ENCODE results near the gene ANGEL1.

DNA sequence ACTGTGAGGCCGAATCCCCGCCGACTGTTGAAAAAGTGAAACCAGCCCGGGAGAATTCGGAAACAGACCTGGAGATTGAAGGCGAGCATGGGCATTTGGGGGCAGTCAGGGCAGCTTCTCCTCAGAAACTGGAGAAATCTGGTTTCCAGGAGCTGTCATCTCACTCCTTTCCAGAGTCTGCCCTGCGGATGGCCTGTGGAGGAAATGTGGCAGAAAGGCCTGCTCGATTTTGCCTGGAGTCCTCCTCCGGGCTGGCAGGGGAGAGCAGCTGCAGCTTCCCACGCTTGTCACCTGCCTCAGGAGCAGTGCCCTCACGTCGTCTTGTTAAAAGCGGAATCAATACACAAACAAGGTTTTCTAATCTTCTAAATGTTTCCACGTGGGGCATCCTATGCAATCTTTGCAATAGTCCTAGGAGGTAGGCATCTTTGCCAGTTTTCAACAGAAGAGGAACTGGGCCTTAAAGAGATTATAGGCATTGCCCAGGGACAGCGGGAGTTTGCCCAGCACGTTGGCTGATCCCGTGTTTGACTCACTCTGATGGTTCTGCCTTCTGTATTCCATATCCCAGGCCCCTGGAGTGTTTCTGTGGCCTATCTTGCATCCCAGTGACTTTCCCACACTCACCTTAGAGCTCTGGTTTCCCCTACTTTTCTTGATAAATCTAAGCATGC lies 15.8 kb upstream of the ANGEL1 start:
- TF ChIP-seq, protein P1, sequence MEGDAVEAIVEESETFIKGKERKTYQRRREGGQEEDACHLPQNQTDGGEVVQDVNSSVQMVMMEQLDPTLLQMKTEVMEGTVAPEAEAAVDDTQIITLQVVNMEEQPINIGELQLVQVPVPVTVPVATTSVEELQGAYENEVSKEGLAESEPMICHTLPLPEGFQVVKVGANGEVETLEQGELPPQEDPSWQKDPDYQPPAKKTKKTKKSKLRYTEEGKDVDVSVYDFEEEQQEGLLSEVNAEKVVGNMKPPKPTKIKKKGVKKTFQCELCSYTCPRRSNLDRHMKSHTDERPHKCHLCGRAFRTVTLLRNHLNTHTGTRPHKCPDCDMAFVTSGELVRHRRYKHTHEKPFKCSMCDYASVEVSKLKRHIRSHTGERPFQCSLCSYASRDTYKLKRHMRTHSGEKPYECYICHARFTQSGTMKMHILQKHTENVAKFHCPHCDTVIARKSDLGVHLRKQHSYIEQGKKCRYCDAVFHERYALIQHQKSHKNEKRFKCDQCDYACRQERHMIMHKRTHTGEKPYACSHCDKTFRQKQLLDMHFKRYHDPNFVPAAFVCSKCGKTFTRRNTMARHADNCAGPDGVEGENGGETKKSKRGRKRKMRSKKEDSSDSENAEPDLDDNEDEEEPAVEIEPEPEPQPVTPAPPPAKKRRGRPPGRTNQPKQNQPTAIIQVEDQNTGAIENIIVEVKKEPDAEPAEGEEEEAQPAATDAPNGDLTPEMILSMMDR (IDR thresholded peaks at IDR 0.05), result peak in 2 of 7 experiments; percentile 3 to 6
- peak; percentile 30 to 83 (median 83) for TF ChIP-seq POLR2A (IDR thresholded peaks at IDR 0.05)

Data from body of pancreas (tissue), 4 donors.